GM19043 (cell line): ENCODE data around the gene GRB10.
"Not testable (repeated sequence)": the region's sequence is repeated elsewhere in the genome, so short reads cannot be mapped to it uniquely, and the experiment has no call there.

Experiments used
- ATAC-seq: cut with Tn5 transposase; IDR thresholded peaks from one replicate; pipeline ENCODE4 v1.9.1; 2021; ENCODE audit warnings: low read depth; ENCODE audit not compliant: unreplicated experiment

Gene GRB10

GRCh38 chr7:50780436-50780835, 2.3 kb downstream of the GRB10 start:
- no peak for ATAC-seq

DNA sequence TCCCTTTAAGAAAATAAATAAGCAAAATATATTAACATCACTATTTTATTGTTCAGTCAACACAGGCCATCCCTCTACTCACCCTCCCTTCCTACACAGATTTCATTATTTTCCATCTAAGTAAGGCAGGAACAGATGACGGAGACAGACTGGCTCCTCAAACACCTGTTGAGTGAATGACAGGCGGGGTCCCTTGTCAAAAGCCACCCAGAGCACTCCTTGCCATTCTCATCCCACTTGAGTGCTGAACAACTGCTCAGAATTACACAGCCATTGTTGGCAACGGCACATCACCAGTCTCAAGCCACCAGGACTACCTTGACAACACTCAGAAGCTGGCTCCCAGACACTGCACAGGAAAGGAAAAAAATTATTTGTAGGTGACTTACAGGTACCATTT, 3.3 kb downstream of the GRB10 start:
- ATAC-seq, result no peak

- ATAC-seq, result no peak
Measured at GRCh38 chr7:50778189-50778588, 4.5 kb downstream of the GRB10 start.

DNA sequence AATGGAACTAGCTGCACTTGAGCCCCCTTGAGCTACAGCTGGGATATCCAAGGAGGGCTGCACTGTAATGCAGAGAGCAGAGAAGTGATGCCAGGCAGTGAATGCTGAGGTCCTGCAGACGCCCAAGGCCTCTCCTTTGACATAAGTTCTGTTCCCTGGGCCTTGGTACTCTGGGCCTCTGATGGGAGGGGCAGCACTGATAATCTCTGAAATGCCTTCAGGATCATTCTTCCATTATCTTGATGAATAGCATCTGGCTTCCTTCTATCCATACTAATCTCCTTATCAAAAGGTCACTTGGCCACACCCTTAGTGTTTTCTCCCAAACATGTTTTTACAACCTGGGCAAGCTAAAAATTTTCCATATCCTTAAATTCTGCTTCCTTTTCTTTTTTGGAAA, 6.9 kb downstream of the GRB10 start:
- no peak for ATAC-seq

DNA sequence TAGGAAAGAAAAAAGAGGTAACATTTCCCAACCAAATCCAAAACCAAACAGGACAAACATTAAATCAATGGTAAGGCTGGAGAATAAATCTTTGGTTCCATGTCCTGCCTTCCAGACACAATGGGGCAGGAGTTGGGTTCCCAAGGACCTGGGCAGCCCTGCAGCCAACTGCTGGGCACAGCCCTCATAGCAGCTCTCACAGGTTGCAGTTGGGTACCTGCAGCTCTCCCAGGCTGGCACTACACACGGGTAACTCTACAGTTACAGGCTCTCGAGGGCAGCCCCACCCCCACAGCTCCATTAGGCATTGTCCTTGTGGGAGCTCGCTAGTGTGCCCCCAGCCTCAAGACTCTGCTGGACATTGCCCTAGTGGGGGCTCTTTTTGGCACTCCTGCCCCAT, 7.5 kb downstream of the GRB10 start:
- no peak for ATAC-seq

- ATAC-seq, result no peak
Measured at GRCh38 chr7:50774319-50774718, 8.4 kb downstream of the GRB10 start.

- not testable (repeated sequence) for ATAC-seq
Measured at GRCh38 chr7:50773071-50773470, 9.6 kb downstream of the GRB10 start.

GRCh38 chr7:50771120-50772002, 11.3 kb downstream of the GRB10 start:
- no peak for ATAC-seq

- ATAC-seq, result no peak
Measured at GRCh38 chr7:50768485-50769474, 13.9 kb downstream of the GRB10 start.

GRCh38 chr7:50766849-50767207, 15.9 kb downstream of the GRB10 start:
- no peak for ATAC-seq

DNA sequence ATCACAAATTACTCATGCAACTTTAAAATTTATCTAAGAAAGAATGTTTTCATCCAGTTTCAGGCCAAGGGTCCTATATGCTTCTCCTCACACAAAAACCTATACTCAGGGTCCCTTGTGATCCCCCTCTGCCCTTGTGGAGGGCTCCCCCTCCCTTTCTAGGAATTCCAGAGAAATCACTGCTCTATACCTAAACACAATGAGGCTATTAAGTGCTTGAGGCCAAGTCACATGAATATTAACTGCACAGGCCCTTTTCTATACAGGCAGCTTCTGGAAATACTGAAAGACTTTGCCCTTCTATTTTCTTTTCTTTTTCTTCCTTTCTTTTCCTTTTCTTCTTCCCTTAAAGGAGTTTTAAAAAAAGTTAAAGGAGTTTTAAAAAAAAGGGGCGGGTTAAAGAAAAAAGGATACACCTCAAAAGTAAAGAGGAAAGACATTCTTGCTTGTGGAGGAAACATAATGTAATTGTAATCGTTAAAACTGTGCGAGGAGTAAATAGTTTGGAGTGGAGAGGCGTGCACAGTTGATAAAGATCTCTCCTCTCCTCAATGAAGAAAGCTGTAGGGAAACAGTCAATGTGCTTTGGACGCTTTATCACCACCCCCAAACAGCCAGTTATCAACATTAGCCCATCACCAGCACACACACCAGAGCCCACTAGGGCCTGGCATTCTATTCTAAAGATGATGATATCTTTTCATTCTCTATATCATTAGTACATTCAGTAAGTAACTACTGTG, 16.4 kb downstream of the GRB10 start:
- ATAC-seq, result no peak

DNA sequence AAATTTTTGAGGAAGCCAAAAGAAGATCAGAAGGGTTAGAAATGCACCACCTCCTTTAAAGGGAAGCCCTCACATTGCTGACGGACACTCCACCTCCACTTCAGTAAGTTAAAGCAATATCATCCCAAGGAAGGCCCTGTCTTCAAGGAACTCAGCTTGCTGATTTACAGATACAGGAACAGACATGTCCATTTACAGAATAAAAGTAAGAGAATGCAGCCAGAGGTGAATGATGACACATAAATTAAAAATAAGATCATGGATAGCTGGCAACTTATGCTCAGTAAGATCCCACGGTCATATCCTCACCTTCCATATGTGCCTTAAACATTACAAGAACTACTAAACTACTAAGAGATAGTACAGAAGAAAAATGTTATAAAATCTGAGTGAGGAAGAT, 20.4 kb downstream of the GRB10 start:
- no peak for ATAC-seq

DNA sequence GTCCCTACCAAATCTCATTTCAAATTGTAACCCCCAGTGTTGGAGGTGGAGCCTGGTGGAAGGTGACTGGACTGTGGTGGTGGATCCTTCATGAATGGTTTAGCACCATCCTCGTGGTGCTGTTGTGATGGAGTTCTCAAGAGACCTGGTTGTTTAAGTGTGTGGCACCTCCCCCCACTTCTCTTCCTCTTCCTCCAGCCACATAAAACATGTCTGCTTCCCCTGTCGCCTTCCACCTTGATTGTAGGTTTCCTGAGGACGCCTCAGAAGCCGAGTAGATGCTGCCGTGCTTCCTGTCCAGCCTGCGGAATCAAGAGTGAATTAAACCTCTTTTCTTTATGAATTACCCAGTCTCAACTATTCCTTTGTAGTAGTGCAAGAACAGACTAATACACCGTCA, 21.0 kb downstream of the GRB10 start:
- no peak for ATAC-seq

DNA sequence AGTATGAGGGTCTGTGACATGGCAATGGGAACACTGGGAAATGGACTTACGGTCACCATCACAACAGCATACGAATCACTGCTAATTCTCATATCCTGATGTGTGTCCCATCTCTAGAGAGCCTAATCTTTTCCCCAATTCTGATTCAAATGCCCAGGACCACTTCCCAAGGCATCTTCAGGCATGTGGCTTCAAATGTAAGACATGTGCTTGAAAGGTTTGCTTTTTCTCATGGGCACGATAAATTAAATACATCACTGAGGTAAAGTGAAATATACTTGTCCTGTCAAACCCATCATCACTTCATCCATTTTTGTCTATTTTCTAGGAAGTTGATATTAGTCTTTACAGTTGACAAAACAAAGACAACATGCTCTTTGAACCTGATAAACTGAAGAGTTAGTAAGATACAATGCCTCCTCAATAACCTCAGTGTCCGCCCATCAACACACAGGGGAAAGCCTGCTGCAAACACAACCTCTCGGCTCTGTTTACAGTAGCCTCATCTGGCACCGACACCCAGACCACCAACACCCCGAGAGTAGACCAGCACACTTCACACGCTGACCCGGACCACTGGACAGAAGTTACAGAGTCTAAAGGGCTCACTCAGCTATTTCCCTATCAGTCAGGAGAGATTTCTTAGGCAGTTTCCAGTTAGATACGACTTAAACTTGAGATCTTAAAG, 24.8 kb downstream of the GRB10 start:
- no peak for ATAC-seq

DNA sequence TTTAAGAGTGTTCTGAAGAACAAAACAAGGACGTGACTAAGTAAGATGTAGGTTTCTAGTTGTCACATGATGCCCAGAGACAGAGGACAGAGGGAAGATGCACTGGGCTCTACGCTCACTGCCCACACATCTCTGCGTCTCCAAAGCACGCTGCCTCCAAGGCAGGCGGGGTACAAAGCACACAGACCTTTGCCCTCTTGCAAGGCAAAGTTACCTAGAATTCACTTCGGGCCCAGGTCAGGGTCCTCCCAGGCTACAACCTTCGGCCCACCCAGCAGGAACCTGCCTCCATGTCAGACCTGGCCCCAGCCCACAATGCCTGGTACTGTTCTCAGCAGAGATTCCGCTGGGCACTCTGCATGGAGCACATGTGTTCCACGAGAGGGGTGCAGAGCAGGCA, 26.5 kb downstream of the GRB10 start:
- ATAC-seq, result no peak

DNA sequence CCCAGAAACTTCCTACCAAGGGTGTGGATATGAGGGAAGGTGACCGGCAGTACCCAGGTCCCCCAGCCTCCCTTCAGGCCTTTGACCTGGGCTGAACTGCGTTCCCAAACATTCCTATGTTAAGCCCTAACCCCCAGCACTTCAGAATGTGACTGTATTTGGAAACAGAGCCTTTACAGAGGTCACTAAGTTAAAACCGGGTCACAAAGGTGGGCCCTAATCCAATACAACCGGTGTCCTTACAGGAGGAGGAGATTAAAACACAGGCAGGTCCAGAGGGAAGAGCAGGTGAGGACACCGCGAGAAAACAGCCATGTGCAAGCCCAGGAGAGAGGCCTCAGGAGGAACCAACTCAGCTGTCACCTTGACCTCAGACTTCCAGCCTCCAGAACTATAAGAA, 28.0 kb downstream of the GRB10 start:
- no peak for ATAC-seq

- ATAC-seq, result no peak
Measured at GRCh38 chr7:50754241-50754640, 28.5 kb downstream of the GRB10 start.

DNA sequence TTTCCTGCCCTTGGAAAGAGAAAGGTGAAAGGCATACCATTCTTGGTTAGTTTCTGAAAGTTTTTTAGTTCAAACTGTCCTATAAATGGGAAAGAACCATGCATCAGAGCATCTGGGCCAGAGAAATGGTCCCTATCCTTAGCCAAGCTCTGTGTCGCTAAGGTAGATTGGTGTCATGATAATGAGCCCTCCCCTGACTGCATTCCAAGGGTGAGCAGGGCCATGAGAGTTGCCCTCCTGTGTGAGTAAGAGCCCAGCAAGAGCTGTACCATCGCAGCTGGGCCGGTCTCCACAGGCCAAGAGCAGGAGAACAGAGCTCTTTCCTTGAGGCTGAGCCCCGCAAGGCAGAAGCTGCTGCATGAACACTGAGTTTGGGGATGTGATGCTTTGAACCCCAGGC, 30.3 kb downstream of the GRB10 start:
- no peak for ATAC-seq

GRCh38 chr7:50751146-50751545, 31.6 kb downstream of the GRB10 start:
- ATAC-seq, result no peak

- ATAC-seq, result no peak
Measured at GRCh38 chr7:50749896-50750295, 32.8 kb downstream of the GRB10 start.
